Lung (tissue), 12 donors: ENCODE results near the gene TBATA. TPM values are rescaled to one million over a fixed set of nuclear protein-coding genes. Genes with fewer than 3 reads are reported as not detected.

Source experiments
- ATAC-seq: fragments of 200-7000 bp; cut with Tn5 transposase; one replicate; pipeline ENCODE4 v1.9.1; 2020; ENCODE audit warnings: moderate number of reproducible peaks; ENCODE audit not compliant: insufficient read depth, low FRiP score
- DNase-seq, 3 donors: peaks; one replicate each; pipeline ENCODE4 v3.0.0-alpha.2; 2013 to 2017
- H3K27ac ChIP-seq, 2 donors: one replicate each; pipeline ENCODE4 v1.5.1; 2013; ENCODE audit warnings: mild to moderate bottlenecking in 2 of 2, moderate library complexity in 2 of 2, control low read depth in 1 of 2, inconsistent platforms in 1 of 2, low read depth in 1 of 2, low read length in 1 of 2
- H3K27me3 ChIP-seq, 3 donors: one replicate each; pipeline ENCODE4 v1.5.1; 2013; ENCODE audit warnings: low read length in 2 of 3; ENCODE audit not compliant: control insufficient read depth in 3 of 3, insufficient read depth in 3 of 3
- H3K36me3 ChIP-seq, 4 donors: one replicate each; pipeline ENCODE4 v1.5.1; 2013; ENCODE audit warnings: low read length in 4 of 4, mild to moderate bottlenecking in 1 of 4, moderate library complexity in 1 of 4; ENCODE audit not compliant: control insufficient read depth in 4 of 4, insufficient read depth in 4 of 4
- H3K4me1 ChIP-seq, 5 donors: one replicate each; pipeline ENCODE4 v1.5.1; 2013; ENCODE audit warnings: low read length in 5 of 5, mild to moderate bottlenecking in 2 of 5, moderate library complexity in 1 of 5; ENCODE audit not compliant: control insufficient read depth in 5 of 5, insufficient read depth in 5 of 5
- H3K4me3 ChIP-seq: one replicate; pipeline ENCODE4 v1.5.1; 2013; ENCODE audit warnings: mild to moderate bottlenecking, control low read depth, moderate library complexity
- H3K9ac ChIP-seq, 2 donors: one replicate each; pipeline ENCODE4 v1.5.1; 2013; ENCODE audit warnings: low read length in 2 of 2, control low read depth in 1 of 2; ENCODE audit not compliant: insufficient read depth in 1 of 2
- H3K9me3 ChIP-seq, 4 donors: one replicate each; pipeline ENCODE4 v1.5.1; 2013; ENCODE audit warnings: low read length in 3 of 4, mild to moderate bottlenecking in 1 of 4, moderate library complexity in 1 of 4; ENCODE audit not compliant: control insufficient read depth in 4 of 4, insufficient read depth in 3 of 4
- WGBS, 2 donors: extraction: QIAGEN DNeasy Blood & Tissue Kit; methylation state at CpG; one replicate each; pipeline ENCODE4 v1.1.7; 2013; 5-methylcytosine and 5-hydroxymethylcytosine counted together
- polyA plus RNA-seq, 2 donors: library from polyadenylated mRNA; stranded (reverse); fragments of 200-250 nt; gene quantifications; one replicate each; pipeline ENCODE4 v1.2.1, GENCODE V29; 2013
- total RNA-seq, 2 donors: library from RNA; depleted of rRNA in 1 of 2; stranded (reverse); fragments of >200 nt in 1 of 2; gene quantifications; one replicate each; pipeline ENCODE4 v1.2.1, GENCODE V29; 2014 to 2021
- TF ChIP-seq, protein P1 (sequence below): IDR thresholded peaks from 2 replicates; pipeline ENCODE4 v1.5.1; 2012; ENCODE audit warnings: mild to moderate bottlenecking; ENCODE audit errors: control extremely low read depth, extremely low read depth
- donor health status: control.
- donor health status: control.
- donor health status: Bipolar disorder and iron deficiency.
- donor health status: healthy.
- donor health status: DM: yes; HTN: yes; CAD: no.

The TBATA gene
- total and polyA plus RNA-seq, 4 donors, result not detected

DNA sequence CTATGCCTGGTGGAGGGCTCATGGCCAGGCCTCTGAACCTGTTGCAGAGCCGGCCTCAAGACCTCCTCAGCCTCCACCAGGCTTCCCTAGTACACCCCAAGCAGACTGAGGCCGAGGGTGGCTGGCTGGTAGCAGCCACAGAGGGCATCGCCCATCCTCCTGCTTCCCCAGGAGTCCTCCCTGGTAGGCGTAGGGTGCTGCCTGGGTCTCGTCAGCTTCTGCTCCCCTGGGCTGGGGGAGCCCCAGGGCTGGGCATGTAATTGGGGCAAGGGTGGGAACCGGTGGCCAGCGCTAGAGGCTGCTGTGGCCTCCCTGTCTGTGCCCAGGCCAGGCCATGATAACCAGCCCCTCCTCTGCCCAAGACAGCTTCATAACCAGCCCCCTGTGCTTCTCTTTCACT, 32.6 kb downstream of the TBATA start:
- 90 to 99% methylated on average over 7 of the region's 7 CpGs for WGBS, 2 donors
- H3K9ac ChIP-seq, result no peak overlapping the region
- DNase-seq (no peak), ATAC-seq (no peak)
- H3K4me1 ChIP-seq, result peaks cover 0 to 6% (median 0%) of the 10 kb centered on the region in 5 donors
- H3K9me3 ChIP-seq, result no peaks in the 10 kb centered on the region
- no peak overlapping the region for H3K4me3 ChIP-seq
- no peak overlapping the region for H3K27ac ChIP-seq
- no peaks in the 10 kb centered on the region for H3K27me3 ChIP-seq
- H3K36me3 ChIP-seq, result no peaks in the 10 kb centered on the region
- TF ChIP-seq, protein P1, sequence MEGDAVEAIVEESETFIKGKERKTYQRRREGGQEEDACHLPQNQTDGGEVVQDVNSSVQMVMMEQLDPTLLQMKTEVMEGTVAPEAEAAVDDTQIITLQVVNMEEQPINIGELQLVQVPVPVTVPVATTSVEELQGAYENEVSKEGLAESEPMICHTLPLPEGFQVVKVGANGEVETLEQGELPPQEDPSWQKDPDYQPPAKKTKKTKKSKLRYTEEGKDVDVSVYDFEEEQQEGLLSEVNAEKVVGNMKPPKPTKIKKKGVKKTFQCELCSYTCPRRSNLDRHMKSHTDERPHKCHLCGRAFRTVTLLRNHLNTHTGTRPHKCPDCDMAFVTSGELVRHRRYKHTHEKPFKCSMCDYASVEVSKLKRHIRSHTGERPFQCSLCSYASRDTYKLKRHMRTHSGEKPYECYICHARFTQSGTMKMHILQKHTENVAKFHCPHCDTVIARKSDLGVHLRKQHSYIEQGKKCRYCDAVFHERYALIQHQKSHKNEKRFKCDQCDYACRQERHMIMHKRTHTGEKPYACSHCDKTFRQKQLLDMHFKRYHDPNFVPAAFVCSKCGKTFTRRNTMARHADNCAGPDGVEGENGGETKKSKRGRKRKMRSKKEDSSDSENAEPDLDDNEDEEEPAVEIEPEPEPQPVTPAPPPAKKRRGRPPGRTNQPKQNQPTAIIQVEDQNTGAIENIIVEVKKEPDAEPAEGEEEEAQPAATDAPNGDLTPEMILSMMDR, result no peak

DNA sequence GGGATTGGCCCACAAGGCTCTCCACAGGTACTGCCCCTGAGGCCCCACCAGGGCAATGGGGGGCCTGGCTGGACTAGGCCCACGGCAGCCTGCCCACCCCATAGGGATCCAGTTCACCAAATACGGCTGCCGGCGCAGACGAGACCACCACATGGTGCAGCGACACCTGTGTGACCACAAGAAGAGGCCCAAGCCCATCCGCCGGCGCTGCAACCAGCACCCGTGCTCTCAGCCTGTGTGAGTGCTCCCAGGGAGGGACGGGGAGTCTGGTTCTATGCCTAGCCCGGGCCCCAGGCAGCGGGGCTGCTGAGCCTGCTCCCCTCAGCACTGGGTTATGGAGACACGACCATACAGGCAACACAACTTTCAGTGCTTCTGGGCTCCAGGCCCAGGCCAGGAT, 33.2 kb downstream of the TBATA start:
- TF ChIP-seq, protein P1, result no peak
- 92 to 95% methylated on average over 14 of the region's 14 CpGs for WGBS, 2 donors
- no peak for ATAC-seq

DNA sequence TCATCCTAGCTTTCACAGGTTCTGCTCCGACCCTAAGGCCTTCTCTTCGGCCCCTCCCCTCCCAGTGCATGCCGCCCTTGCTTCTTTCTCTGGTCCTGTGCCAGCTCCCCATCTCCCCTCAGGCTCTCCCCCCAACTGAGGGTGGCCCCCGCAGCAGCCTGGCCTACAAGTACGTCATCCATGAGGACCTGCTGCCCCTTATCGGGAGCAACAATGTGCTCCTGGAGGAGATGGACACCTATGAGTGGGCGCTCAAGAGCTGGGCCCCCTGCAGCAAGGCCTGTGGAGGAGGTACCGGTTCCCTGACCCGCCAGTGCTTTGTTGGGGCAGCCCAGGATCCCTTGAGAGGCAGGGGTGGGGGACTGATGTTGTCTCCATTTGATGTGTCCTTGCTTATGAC, 33.8 kb downstream of the TBATA start:
- Histone ChIP-seq H3K27me3 (no peaks in the 10 kb centered on the region), H3K36me3 (no peaks in the 10 kb centered on the region), H3K4me1 (peaks cover 0 to 14% (median 6%) of the 10 kb centered on the region in 5 donors), H3K4me3 (no peak overlapping the region), H3K9ac (no peak overlapping the region), H3K9me3 (no peaks in the 10 kb centered on the region), H3K27ac (no peak overlapping the region)
- DNase-seq, result no peak
- TF ChIP-seq, protein P1, result no peak
- WGBS, 2 donors, result 89 to 91% methylated on average over 9 of the region's 9 CpGs
- no peak for ATAC-seq

More for the DNA sequence above, 33.2 kb downstream of the TBATA start:
- Histone ChIP-seq H3K27me3 (no peaks in the 10 kb centered on the region), H3K4me1 (peaks cover 0 to 7% (median 3%) of the 10 kb centered on the region in 5 donors), H3K9ac (no peak overlapping the region), H3K4me3 (no peak overlapping the region), H3K36me3 (no peaks in the 10 kb centered on the region), H3K9me3 (no peaks in the 10 kb centered on the region), H3K27ac (no peak overlapping the region)
- no peak for DNase-seq

DNA sequence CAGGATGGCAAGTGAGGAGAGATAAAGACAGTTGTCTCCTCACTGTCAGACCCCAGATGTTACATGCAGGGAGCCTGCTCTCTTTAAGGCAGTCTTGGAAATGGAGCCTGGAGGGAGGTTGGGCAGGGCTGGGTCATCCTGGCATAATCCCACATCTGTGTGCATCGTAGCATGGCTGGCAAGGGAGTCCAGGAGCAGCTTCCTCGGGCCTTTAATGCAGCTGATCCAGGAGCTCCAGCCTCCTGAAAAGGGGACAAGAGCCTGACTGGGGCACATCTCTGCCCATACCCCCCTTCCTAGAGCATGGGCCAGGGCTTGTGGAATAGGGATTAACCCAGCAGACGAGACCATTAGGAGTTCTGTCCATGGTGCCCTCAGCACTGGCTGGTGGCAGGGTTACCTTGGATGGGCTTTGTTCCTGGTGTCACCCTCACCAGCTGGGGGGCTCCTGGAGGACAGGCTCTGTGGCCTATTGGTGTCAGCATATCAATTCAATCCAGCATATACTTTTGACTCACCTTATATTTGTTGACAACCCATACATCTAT, 34.9 kb downstream of the TBATA start:
- Histone ChIP-seq H3K27me3 (no peaks in the 10 kb centered on the region), H3K27ac (no peak overlapping the region), H3K9me3 (peaks cover 0 to 3% (median 0%) of the 10 kb centered on the region in 4 donors), H3K36me3 (no peaks in the 10 kb centered on the region), H3K9ac (no peak overlapping the region), H3K4me1 (peaks cover 0 to 14% (median 5%) of the 10 kb centered on the region in 5 donors), H3K4me3 (no peak overlapping the region)
- 75 to 78% methylated on average over 3 of the region's 3 CpGs for WGBS, 2 donors
- TF ChIP-seq, protein P1, result no peak
- DNase-seq (no peak), ATAC-seq (no peak)
